ENCODE data around the gene AGPAT3. TPM values are rescaled to one million over a fixed set of nuclear protein-coding genes. Genes with fewer than 3 reads are reported as not detected.
A peak's percentile ranks its signal among the peaks of the same experiment; 100 is the strongest.

The AGPAT3 gene
- polyA plus RNA-seq, 2 donors: 15.3 to 18.6 TPM

GRCh38 chr21:43923391-43923790, 58.4 kb downstream of the AGPAT3 start:
- Histone ChIP-seq H3K4me3 (ENCODE audit: low read depth in 1 of 2, low read length in 2 of 2) (no peak overlapping the region), H3K27ac (ENCODE audit: low read depth in 2 of 2, low read length in 1 of 2) (no peak overlapping the region), H3K27me3 (ENCODE audit: control insufficient read depth in 1 of 2, insufficient read depth in 2 of 2, low read length in 2 of 2) (no peaks in the 10 kb centered on the region), H3K9me3 (ENCODE audit: control insufficient read depth in 2 of 2, insufficient read depth in 1 of 2, low read depth in 1 of 2, low read length in 1 of 2) (no peaks in the 10 kb centered on the region), H3K36me3 (ENCODE audit: control insufficient read depth in 2 of 2, insufficient read depth in 2 of 2, low read length in 1 of 2) (peaks cover 3 to 8% of the 10 kb centered on the region in 2 donors), H3K4me1 (ENCODE audit: control insufficient read depth in 2 of 2, insufficient read depth in 2 of 2, low read length in 1 of 2) (peaks cover 8 to 49% of the 10 kb centered on the region in 2 donors)
- WGBS, 2 donors: 41 to 46% methylated on average over 8 of the region's 8 CpGs

GRCh38 chr21:43924421-43925095, 59.5 kb downstream of the AGPAT3 start:
- 67 to 68% methylated on average over 25 of the region's 25 CpGs for WGBS, 2 donors
- Histone ChIP-seq H3K27me3 (ENCODE audit: control insufficient read depth in 1 of 2, insufficient read depth in 2 of 2, low read length in 2 of 2) (no peaks in the 10 kb centered on the region), H3K4me3 (ENCODE audit: low read depth in 1 of 2, low read length in 2 of 2) (no peak overlapping the region), H3K27ac (ENCODE audit: low read depth in 2 of 2, low read length in 1 of 2) (peak overlapping the region; percentile 23 to 54), H3K36me3 (ENCODE audit: control insufficient read depth in 2 of 2, insufficient read depth in 2 of 2, low read length in 1 of 2) (peaks cover 3 to 8% of the 10 kb centered on the region in 2 donors), H3K4me1 (ENCODE audit: control insufficient read depth in 2 of 2, insufficient read depth in 2 of 2, low read length in 1 of 2) (peaks cover 12 to 56% of the 10 kb centered on the region in 2 donors), H3K9me3 (ENCODE audit: control insufficient read depth in 2 of 2, insufficient read depth in 1 of 2, low read depth in 1 of 2, low read length in 1 of 2) (no peaks in the 10 kb centered on the region)

GRCh38 chr21:43925096-43925481, 60.1 kb downstream of the AGPAT3 start:
- H3K9me3 ChIP-seq (ENCODE audit: control insufficient read depth in 2 of 2, insufficient read depth in 1 of 2, low read depth in 1 of 2, low read length in 1 of 2): no peaks in the 10 kb centered on the region
- H3K27me3 ChIP-seq (ENCODE audit: control insufficient read depth in 1 of 2, insufficient read depth in 2 of 2, low read length in 2 of 2): no peaks in the 10 kb centered on the region
- H3K4me1 ChIP-seq (ENCODE audit: control insufficient read depth in 2 of 2, insufficient read depth in 2 of 2, low read length in 1 of 2): peaks cover 12 to 61% of the 10 kb centered on the region in 2 donors
- H3K36me3 ChIP-seq (ENCODE audit: control insufficient read depth in 2 of 2, insufficient read depth in 2 of 2, low read length in 1 of 2): peaks cover 3 to 6% of the 10 kb centered on the region in 2 donors
- no peak overlapping the region for H3K4me3 ChIP-seq (ENCODE audit: low read depth in 1 of 2, low read length in 2 of 2)
- 54% methylated on average over 13 of the region's 13 CpGs for WGBS, 2 donors
- peak overlapping the region; percentile 23 to 54 for H3K27ac ChIP-seq (ENCODE audit: low read depth in 2 of 2, low read length in 1 of 2)

GRCh38 chr21:43925609-43926008, 60.6 kb downstream of the AGPAT3 start:
- Histone ChIP-seq H3K27me3 (ENCODE audit: control insufficient read depth in 1 of 2, insufficient read depth in 2 of 2, low read length in 2 of 2) (no peaks in the 10 kb centered on the region), H3K9me3 (ENCODE audit: control insufficient read depth in 2 of 2, insufficient read depth in 1 of 2, low read depth in 1 of 2, low read length in 1 of 2) (no peaks in the 10 kb centered on the region), H3K36me3 (ENCODE audit: control insufficient read depth in 2 of 2, insufficient read depth in 2 of 2, low read length in 1 of 2) (peaks cover 3 to 6% of the 10 kb centered on the region in 2 donors), H3K27ac (ENCODE audit: low read depth in 2 of 2, low read length in 1 of 2) (peak overlapping the region in 1 of 2 donors; percentile 23), H3K4me1 (ENCODE audit: control insufficient read depth in 2 of 2, insufficient read depth in 2 of 2, low read length in 1 of 2) (peaks cover 12 to 60% of the 10 kb centered on the region in 2 donors), H3K4me3 (ENCODE audit: low read depth in 1 of 2, low read length in 2 of 2) (no peak overlapping the region)
- 63 to 66% methylated on average over 14 of the region's 14 CpGs for WGBS, 2 donors

- H3K27ac ChIP-seq (ENCODE audit: low read depth in 2 of 2, low read length in 1 of 2): no peak overlapping the region
- WGBS, 2 donors: 92 to 95% methylated on average over 20 of the region's 20 CpGs
- peaks cover 12 to 57% of the 10 kb centered on the region in 2 donors for H3K4me1 ChIP-seq (ENCODE audit: control insufficient read depth in 2 of 2, insufficient read depth in 2 of 2, low read length in 1 of 2)
Measured at GRCh38 chr21:43926196-43926595, 61.2 kb downstream of the AGPAT3 start.

GRCh38 chr21:43927591-43928221, 62.7 kb downstream of the AGPAT3 start:
- WGBS, 2 donors: 65 to 79% methylated on average over 17 of the region's 17 CpGs
- H3K4me1 ChIP-seq (ENCODE audit: control insufficient read depth in 2 of 2, insufficient read depth in 2 of 2, low read length in 1 of 2): peaks cover 10 to 47% of the 10 kb centered on the region in 2 donors
- peak overlapping the region; percentile 75 to 95 for H3K27ac ChIP-seq (ENCODE audit: low read depth in 2 of 2, low read length in 1 of 2)
- H3K9me3 ChIP-seq (ENCODE audit: control insufficient read depth in 2 of 2, insufficient read depth in 1 of 2, low read depth in 1 of 2, low read length in 1 of 2): no peaks in the 10 kb centered on the region
- H3K4me3 ChIP-seq (ENCODE audit: low read depth in 1 of 2, low read length in 2 of 2): no peak overlapping the region
- H3K36me3 ChIP-seq (ENCODE audit: control insufficient read depth in 2 of 2, insufficient read depth in 2 of 2, low read length in 1 of 2): peaks cover 3 to 9% of the 10 kb centered on the region in 2 donors
- no peaks in the 10 kb centered on the region for H3K27me3 ChIP-seq (ENCODE audit: control insufficient read depth in 1 of 2, insufficient read depth in 2 of 2, low read length in 2 of 2)

More at GRCh38 chr21:43926196-43926595, 61.2 kb downstream of the AGPAT3 start:
- no peaks in the 10 kb centered on the region for H3K27me3 ChIP-seq (ENCODE audit: control insufficient read depth in 1 of 2, insufficient read depth in 2 of 2, low read length in 2 of 2)
- no peak overlapping the region for H3K4me3 ChIP-seq (ENCODE audit: low read depth in 1 of 2, low read length in 2 of 2)
- no peaks in the 10 kb centered on the region for H3K9me3 ChIP-seq (ENCODE audit: control insufficient read depth in 2 of 2, insufficient read depth in 1 of 2, low read depth in 1 of 2, low read length in 1 of 2)
- H3K36me3 ChIP-seq (ENCODE audit: control insufficient read depth in 2 of 2, insufficient read depth in 2 of 2, low read length in 1 of 2): peaks cover 3 to 6% of the 10 kb centered on the region in 2 donors

- H3K9me3 ChIP-seq (ENCODE audit: control insufficient read depth in 2 of 2, insufficient read depth in 1 of 2, low read depth in 1 of 2, low read length in 1 of 2): no peaks in the 10 kb centered on the region
- H3K27ac ChIP-seq (ENCODE audit: low read depth in 2 of 2, low read length in 1 of 2): peak overlapping the region; percentile 80 to 95
- H3K4me1 ChIP-seq (ENCODE audit: control insufficient read depth in 2 of 2, insufficient read depth in 2 of 2, low read length in 1 of 2): peaks cover 7 to 41% of the 10 kb centered on the region in 2 donors
- H3K4me3 ChIP-seq (ENCODE audit: low read depth in 1 of 2, low read length in 2 of 2): no peak overlapping the region
- H3K27me3 ChIP-seq (ENCODE audit: control insufficient read depth in 1 of 2, insufficient read depth in 2 of 2, low read length in 2 of 2): no peaks in the 10 kb centered on the region
- peaks cover 3 to 9% of the 10 kb centered on the region in 2 donors for H3K36me3 ChIP-seq (ENCODE audit: control insufficient read depth in 2 of 2, insufficient read depth in 2 of 2, low read length in 1 of 2)
- 51 to 64% methylated on average over 31 of the region's 31 CpGs for WGBS, 2 donors
Measured at GRCh38 chr21:43928222-43929125, 63.5 kb downstream of the AGPAT3 start.

GRCh38 chr21:43929217-43929971, 64.4 kb downstream of the AGPAT3 start:
- Histone ChIP-seq H3K36me3 (ENCODE audit: control insufficient read depth in 2 of 2, insufficient read depth in 2 of 2, low read length in 1 of 2) (peaks cover 3 to 10% of the 10 kb centered on the region in 2 donors), H3K27me3 (ENCODE audit: control insufficient read depth in 1 of 2, insufficient read depth in 2 of 2, low read length in 2 of 2) (no peaks in the 10 kb centered on the region), H3K4me1 (ENCODE audit: control insufficient read depth in 2 of 2, insufficient read depth in 2 of 2, low read length in 1 of 2) (peaks cover 7 to 36% of the 10 kb centered on the region in 2 donors), H3K4me3 (ENCODE audit: low read depth in 1 of 2, low read length in 2 of 2) (no peak overlapping the region), H3K9me3 (ENCODE audit: control insufficient read depth in 2 of 2, insufficient read depth in 1 of 2, low read depth in 1 of 2, low read length in 1 of 2) (no peaks in the 10 kb centered on the region), H3K27ac (ENCODE audit: low read depth in 2 of 2, low read length in 1 of 2) (peak overlapping the region; percentile 80 to 95)
- 71 to 81% methylated on average over 30 of the region's 30 CpGs for WGBS, 2 donors

Data from esophagus (tissue), 2 donors.